Mucosa of gallbladder (tissue), 1 donor: ENCODE data around the gene GRID1. TPM values are rescaled to one million over a fixed set of nuclear protein-coding genes. Genes with fewer than 3 reads are reported as not detected.

ENCODE experiments used
- DNase-seq: peaks from one replicate; pipeline ENCODE4 v3.0.0-alpha.2; 2020; ENCODE audit warnings: low spot score
- total RNA-seq: library from RNA; stranded (reverse); gene quantifications from one replicate; pipeline ENCODE4 v1.2.1, GENCODE V29; 2021
- donor health status: DM: no; HTN: no; CAD: no.

The GRID1 gene
- total RNA-seq, 1 donor from 2014 or later, result 6.3 TPM

GRCh38 chr10:86314616-86315548 is 51.7 kb downstream of the GRID1 start:
- DNase-seq, result no peak

DNA sequence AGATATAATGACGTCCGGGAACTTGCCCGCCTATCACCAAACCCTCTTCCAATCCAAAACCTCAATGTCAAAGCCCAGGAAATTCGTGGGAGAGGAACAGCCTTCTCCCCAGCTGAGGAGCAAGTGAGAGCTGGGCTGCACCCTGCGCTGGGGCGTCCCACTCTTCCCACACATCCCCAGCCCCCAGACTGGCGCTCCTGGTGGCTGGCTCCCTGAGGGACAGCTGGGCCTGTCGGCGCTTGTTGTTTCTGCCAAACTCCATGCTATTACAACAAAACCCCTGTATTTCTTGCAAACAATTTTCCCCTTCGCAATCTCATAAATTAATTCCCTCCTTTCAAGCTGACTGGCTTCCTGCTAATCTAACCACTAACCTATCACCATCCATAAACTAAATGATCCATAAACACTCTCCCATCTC is 53.0 kb downstream of the GRID1 start:
- no peak for DNase-seq

DNA sequence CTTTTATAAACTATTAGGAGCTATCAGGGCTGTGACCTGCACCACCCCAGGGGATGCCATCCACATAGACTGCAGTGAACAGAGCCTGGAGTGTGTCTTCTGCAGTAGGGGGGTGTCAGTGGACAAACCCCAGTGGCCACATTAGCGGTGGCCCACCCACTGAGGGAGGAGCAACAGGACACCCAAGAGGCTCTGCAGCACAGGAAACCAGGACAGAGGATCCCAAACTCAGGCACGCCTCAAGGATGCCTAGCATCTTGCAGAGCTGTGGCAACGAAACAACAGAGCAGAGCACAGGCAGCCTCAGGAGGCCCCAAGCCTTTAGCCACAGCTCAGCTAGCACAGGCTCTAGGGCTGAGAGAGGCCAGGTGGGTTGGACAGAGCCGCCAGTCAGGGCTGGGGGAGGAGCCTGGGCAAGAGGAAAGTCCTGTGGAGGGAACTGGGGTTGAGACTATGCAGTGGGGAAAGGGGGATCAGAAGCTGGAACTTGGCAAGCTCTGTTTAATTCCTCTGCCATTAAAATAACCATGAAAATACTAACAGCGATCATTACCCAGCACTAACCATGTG is 53.8 kb downstream of the GRID1 start:
- no peak for DNase-seq

GRCh38 chr10:86311906-86312305 is 54.7 kb downstream of the GRID1 start:
- no peak for DNase-seq

GRCh38 chr10:86311190-86311589 is 55.4 kb downstream of the GRID1 start:
- no peak for DNase-seq

GRCh38 chr10:86310702-86311101 is 55.9 kb downstream of the GRID1 start:
- no peak for DNase-seq

GRCh38 chr10:86310291-86310690 is 56.3 kb downstream of the GRID1 start:
- DNase-seq, result no peak

GRCh38 chr10:86308056-86308455 is 58.5 kb downstream of the GRID1 start:
- DNase-seq, result no peak

DNA sequence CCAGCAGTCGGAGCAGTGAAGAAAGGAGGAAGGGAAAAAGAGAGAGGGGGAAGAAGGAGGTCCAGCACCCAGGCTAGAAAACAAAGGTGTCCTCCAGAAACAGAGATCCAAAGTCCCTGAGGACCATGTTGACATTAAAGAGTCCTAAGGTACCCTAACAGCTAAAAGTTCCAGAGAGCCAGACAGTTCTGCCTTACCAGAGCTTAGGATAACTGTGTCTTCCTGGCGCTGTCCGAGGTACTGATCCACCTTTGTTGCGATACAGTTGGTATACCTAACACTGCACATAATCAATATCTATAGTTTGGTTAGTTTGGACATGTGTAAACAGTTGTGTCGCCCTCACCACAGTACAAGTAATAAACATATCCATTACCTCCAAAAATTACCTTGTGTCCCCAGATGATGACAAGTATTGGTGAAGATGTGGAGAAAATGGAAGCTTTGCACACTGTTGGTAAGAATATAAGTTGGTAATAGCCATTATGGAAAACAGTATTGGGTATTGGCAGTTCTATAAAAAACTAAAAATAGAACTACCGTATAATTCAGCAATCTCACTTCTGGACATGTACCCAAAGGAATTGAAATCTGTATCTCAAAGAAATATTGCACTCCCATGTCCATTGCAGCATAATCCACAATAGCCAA is 59.8 kb downstream of the GRID1 start:
- peak; percentile 19 for DNase-seq

GRCh38 chr10:86305521-86305920 is 61.1 kb downstream of the GRID1 start:
- no peak for DNase-seq

- DNase-seq, result no peak
Observed at GRCh38 chr10:86304436-86304835, 62.2 kb downstream of the GRID1 start.

GRCh38 chr10:86303626-86304025 is 63.0 kb downstream of the GRID1 start:
- DNase-seq, result no peak

- DNase-seq, result no peak
Observed at GRCh38 chr10:86301971-86302370, 64.6 kb downstream of the GRID1 start.

GRCh38 chr10:86300931-86301830 is 65.4 kb downstream of the GRID1 start:
- no peak for DNase-seq

- no peak for DNase-seq
Observed at GRCh38 chr10:86300399-86300925, 66.1 kb downstream of the GRID1 start.

GRCh38 chr10:86299562-86299961 is 67.0 kb downstream of the GRID1 start:
- no peak for DNase-seq

DNA sequence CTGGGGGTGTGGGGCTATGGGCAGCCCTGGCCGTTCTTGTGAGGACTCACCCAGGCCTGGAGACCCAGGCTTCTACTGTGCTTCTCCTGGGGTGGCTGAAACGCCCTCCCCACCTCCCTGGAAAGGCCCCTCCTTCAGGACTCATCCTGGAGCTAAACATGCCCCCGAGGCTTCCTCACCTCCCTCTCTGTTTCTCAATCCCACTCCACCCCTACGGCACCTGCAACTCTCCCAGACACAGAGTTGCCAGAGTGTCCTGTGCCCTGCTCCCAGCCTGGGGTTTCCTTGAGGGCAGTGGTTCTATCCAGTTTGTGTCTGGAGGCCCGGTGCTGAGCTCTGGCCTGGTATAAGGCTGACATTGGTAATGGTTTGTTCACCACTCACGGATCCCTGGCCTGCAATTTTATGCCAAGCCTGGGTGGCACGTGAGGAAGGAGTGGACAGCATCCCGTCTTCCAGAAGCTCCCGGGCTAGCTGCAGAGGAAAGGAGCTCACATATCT is 68.0 kb downstream of the GRID1 start:
- DNase-seq, result no peak

- DNase-seq, result no peak
Observed at GRCh38 chr10:86295791-86296190, 70.8 kb downstream of the GRID1 start.

GRCh38 chr10:86295351-86295750 is 71.2 kb downstream of the GRID1 start:
- DNase-seq, result no peak

DNA sequence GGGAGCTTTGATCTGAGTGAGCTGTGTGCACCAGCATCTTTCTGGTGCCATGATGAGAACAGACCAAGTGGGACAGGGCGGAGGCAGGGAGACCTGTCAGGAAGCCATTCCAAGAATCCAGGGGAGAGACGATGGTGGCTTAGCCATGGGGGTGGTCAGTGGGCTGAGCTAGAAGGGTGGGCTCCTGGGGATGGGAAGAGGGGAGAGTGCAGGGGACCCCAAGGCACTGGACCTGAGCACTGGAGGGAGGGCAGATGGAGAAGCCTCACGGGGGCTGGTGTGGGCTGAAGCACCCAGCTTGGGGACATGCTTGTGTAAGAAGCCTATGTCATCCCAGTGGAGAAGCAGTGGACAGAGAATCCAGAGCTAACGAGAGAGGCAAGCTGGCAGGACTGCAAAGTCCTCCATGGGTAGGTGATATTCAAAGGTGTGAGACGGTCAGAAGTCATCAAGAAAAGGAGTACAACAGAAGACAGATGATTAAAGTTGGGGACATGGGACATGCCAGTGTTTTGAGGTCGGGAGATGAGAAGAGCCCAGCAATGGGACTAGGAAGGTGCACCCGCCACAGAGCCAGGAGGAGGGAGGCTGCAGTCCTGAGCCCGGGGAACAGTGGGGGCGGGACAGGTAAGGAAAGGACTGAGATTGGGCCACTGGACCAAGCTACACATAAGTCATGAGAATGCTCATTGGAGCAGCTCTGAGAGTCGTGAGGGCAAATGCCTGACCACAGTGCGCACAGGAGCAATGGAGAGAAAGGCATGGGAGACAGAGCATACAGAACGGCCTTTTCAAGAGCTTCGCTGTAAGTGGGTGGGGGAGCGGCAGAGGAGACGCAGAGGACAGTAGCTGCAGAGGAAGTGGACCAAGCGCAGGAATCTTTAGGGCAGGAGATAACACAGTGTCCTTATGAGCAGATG is 72.0 kb downstream of the GRID1 start:
- DNase-seq, result no peak
